ENCODE results near the gene RNASEH2A. TPM values are rescaled to one million over a fixed set of nuclear protein-coding genes. Genes with fewer than 3 reads are reported as not detected.
"Not testable (repeated sequence)": the region's sequence is repeated elsewhere in the genome, so short reads cannot be mapped to it uniquely, and the experiment has no call there.

The RNASEH2A gene
- total RNA-seq, 1 donor from 2014 or later: 3.4 TPM

DNA sequence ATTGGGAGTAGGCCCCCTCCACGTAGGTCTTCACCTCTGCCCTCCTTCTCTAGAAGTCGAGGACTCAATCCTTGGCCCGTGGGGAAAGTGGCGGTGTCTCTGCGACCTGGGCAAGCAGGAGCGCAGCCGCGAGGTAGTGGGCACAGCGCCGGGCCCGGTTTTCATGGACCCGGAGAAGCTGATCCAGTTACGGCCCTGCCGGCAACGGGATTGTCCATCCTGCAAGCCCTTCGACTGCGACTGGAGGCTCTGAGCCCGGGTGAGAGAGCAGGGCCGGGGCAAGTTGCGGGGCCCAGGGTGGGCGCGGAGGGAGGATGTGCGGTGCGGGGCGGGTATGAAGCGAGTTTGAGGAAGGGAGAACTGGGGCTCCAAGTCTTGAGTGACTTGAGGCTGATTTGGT lies 2.3 kb upstream of the RNASEH2A start:
- intact Hi-C loops (cut with DNase I): no loop called here

GRCh38 chr19:12815088-12815487 lies 8.7 kb downstream of the RNASEH2A start:
- Histone ChIP-seq H3K4me1 (no peaks in the 10 kb centered on the region), H3K4me3 (no peak overlapping the region), H3K27ac (no peak overlapping the region), H3K27me3 (no peaks in the 10 kb centered on the region), H3K36me3 (peaks cover 0 to 7% of the 10 kb centered on the region in 2 donors), H3K9me3 (no peaks in the 10 kb centered on the region)
- no peak for DNase-seq (ENCODE audit: low spot score in 2 of 2)
- TF ChIP-seq CTCF (IDR thresholded peaks at IDR 0.05): no peak
- intact Hi-C loops (cut with DNase I): no loop called here

More for the DNA sequence above, 2.3 kb upstream of the RNASEH2A start:
- H3K9me3 ChIP-seq: no peaks in the 10 kb centered on the region
- H3K36me3 ChIP-seq: peaks cover 0 to 10% of the 10 kb centered on the region in 2 donors
- no peak overlapping the region for H3K27ac ChIP-seq
- DNase-seq (ENCODE audit: low spot score in 2 of 2): no peak
- peaks cover 8 to 13% of the 10 kb centered on the region in 2 donors for H3K4me1 ChIP-seq
- no peak overlapping the region for H3K4me3 ChIP-seq
- H3K27me3 ChIP-seq: no peaks in the 10 kb centered on the region
- no peak for TF ChIP-seq CTCF (IDR thresholded peaks at IDR 0.05)

DNA sequence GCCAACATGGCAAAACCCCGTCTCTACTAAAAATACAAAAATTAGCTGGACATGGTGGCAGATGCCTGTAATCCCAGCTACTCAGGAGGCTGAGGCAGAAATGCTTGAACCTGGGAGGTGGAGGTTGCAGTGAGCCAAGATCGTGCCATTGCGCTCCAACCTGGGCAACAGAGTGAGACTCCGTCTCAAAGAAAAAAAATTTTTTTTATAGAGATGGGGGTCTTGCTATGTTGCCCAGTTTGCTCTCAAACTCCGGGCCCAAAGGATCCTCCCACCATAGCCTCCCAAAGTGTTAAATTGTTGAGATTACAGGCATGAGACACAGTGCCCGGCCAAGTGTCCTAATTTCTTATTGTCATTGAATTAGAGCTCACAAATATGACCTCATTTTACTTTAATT lies 10.8 kb downstream of the RNASEH2A start:
- H3K9me3 ChIP-seq; H3K27ac ChIP-seq; H3K4me3 ChIP-seq; H3K4me1 ChIP-seq; H3K27me3 ChIP-seq; H3K36me3 ChIP-seq; DNase-seq (ENCODE audit: low spot score in 2 of 2); intact Hi-C loops (cut with DNase I): not testable (repeated sequence)

- H3K4me1 ChIP-seq; H3K27ac ChIP-seq; intact Hi-C loops (cut with DNase I); H3K36me3 ChIP-seq; H3K9me3 ChIP-seq; H3K4me3 ChIP-seq; DNase-seq (ENCODE audit: low spot score in 2 of 2); H3K27me3 ChIP-seq: not testable (repeated sequence)
Observed at GRCh38 chr19:12817810-12818209, 11.4 kb downstream of the RNASEH2A start.

- intact Hi-C loops (cut with DNase I): no loop called here
- H3K27ac ChIP-seq: no peak overlapping the region
- no peak for DNase-seq (ENCODE audit: low spot score in 2 of 2)
- no peaks in the 10 kb centered on the region for H3K36me3 ChIP-seq
- no peaks in the 10 kb centered on the region for H3K9me3 ChIP-seq
- no peak overlapping the region for H3K4me3 ChIP-seq
- H3K4me1 ChIP-seq: no peaks in the 10 kb centered on the region
- no peak for TF ChIP-seq CTCF (IDR thresholded peaks at IDR 0.05)
- H3K27me3 ChIP-seq: peaks cover 3% of the 10 kb centered on the region
Observed at GRCh38 chr19:12821761-12822160, 15.4 kb downstream of the RNASEH2A start.

DNA sequence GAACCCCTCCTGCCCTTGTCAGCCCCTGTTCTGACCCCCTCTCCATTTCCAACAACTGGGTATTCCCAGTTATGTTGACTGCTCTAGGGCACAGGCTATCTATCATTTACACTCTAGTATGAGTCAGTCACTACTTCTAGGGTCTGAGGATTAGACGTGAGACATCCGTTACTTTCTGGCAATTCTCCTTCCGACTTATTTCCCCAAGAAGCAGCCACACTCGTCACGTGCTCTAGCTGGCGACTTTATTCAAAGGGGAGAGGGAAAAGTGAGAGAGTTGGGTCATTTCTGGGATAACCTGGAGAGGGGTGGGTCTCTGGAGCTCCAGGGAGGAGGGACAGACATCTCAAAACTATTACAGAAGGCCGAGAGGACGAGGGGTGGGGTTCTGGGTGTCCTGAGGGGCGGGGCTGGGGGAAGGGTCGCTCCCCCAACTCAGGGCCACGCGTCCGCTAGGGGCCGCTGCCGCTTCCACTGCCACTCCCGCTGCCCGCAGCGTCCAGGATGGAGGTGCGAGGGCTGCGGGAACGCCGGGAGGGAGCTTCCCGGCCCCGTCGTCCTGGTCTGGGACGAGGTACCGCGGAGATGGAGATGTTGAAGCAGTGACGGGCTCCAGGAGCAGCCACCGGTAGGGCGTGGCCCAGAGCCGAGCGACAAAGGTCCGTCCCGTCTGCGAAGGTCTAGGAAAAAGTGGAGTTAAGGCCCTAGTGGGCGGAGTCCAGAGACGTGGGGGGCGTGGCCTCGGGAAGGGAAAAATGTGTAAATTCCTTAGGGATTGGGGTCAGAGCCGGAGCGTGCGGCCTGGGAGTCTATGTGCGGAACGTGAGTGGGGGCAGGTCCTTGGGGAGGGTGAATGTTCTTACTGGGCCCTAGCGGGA lies 19.1 kb downstream of the RNASEH2A start:
- Histone ChIP-seq H3K9me3 (no peaks in the 10 kb centered on the region), H3K27ac (no peak overlapping the region), H3K27me3 (peaks cover 15% of the 10 kb centered on the region), H3K4me3 (no peak overlapping the region), H3K36me3 (no peaks in the 10 kb centered on the region), H3K4me1 (no peaks in the 10 kb centered on the region)
- peak in 2 of 3 experiments; percentile 10 to 26 for TF ChIP-seq CTCF (IDR thresholded peaks at IDR 0.05)
- intact Hi-C loops (cut with DNase I): no loop called here
- no peak for DNase-seq (ENCODE audit: low spot score in 2 of 2)
